ENCODE measurements around the gene KIF18A.
A peak's percentile ranks its signal among the peaks of the same experiment; 100 is the strongest.
"Not testable (repeated sequence)": the region's sequence is repeated elsewhere in the genome, so short reads cannot be mapped to it uniquely, and the experiment has no call there.

KIF18A gene

GRCh38 chr11:28106353-28107043, 1.5 kb downstream of the KIF18A start:
- no peak for FAIRE-seq

- FAIRE-seq, result no peak
These were observed 2.1 kb downstream of the KIF18A start for GRCh38 chr11:28105869-28106268.

- FAIRE-seq, result peak; percentile 68
These were observed 3.0 kb downstream of the KIF18A start for GRCh38 chr11:28104984-28105383.

GRCh38 chr11:28104425-28104824, 3.5 kb downstream of the KIF18A start:
- no peak for FAIRE-seq

GRCh38 chr11:28102300-28102699, 5.7 kb downstream of the KIF18A start:
- FAIRE-seq, result not testable (repeated sequence)

- FAIRE-seq, result no peak
These were observed 7.3 kb downstream of the KIF18A start for GRCh38 chr11:28100665-28101064.

- FAIRE-seq, result no peak
These were observed 8.2 kb downstream of the KIF18A start for GRCh38 chr11:28099715-28100114.

GRCh38 chr11:28098257-28098656, 9.7 kb downstream of the KIF18A start:
- no peak for FAIRE-seq

GRCh38 chr11:28092786-28093185, 15.2 kb downstream of the KIF18A start:
- FAIRE-seq, result no peak

GRCh38 chr11:28090052-28090749, 17.8 kb downstream of the KIF18A start:
- peak; percentile 73 for FAIRE-seq

GRCh38 chr11:28089378-28089777, 18.6 kb downstream of the KIF18A start:
- FAIRE-seq, result no peak

GRCh38 chr11:28087693-28088092, 20.3 kb downstream of the KIF18A start:
- not testable (repeated sequence) for FAIRE-seq

GRCh38 chr11:28087192-28087591, 20.8 kb downstream of the KIF18A start:
- not testable (repeated sequence) for FAIRE-seq

- FAIRE-seq, result peak; percentile 13
These were observed 21.4 kb downstream of the KIF18A start for GRCh38 chr11:28086569-28086968.

GRCh38 chr11:28083118-28083517, 24.8 kb downstream of the KIF18A start:
- peak; percentile 56 for FAIRE-seq

GRCh38 chr11:28077521-28077920, 30.4 kb downstream of the KIF18A start:
- no peak for FAIRE-seq

GRCh38 chr11:28072321-28072720, 35.6 kb downstream of the KIF18A start:
- no peak for FAIRE-seq

- FAIRE-seq, result peak; percentile 95
These were observed 36.7 kb downstream of the KIF18A start for GRCh38 chr11:28071305-28071704.

GRCh38 chr11:28058333-28058732, 49.6 kb downstream of the KIF18A start:
- FAIRE-seq, result no peak

GRCh38 chr11:28054821-28055220, 53.1 kb downstream of the KIF18A start:
- peak; percentile 31 for FAIRE-seq

- peak; percentile 59 for FAIRE-seq
These were observed 58.4 kb downstream of the KIF18A start for GRCh38 chr11:28049338-28050216.

GRCh38 chr11:28048812-28049211, 59.1 kb downstream of the KIF18A start:
- no peak for FAIRE-seq

GRCh38 chr11:28043930-28044709, 63.8 kb downstream of the KIF18A start:
- no peak for FAIRE-seq
